HL-60 (cell line): ENCODE measurements around the gene TTC13.

ENCODE experiments used
- DNase-seq, 2 experiments: peaks; one replicate each; pipeline ENCODE4 v3.0.0-alpha.2; 2010 to 2020; ENCODE audit warnings: low read depth in 1 of 2, low spot score in 1 of 2
- H3K27ac ChIP-seq: fragments of 250-450 bp; sonication (Bioruptor Pico); replicated peaks from 2 replicates; pipeline ENCODE4 v1.5.1; 2020; ENCODE audit warnings: mild to moderate bottlenecking, moderate library complexity
- H3K27me3 ChIP-seq: fragments of 250-450 bp; sonication (Bioruptor Pico); 2 replicates; pipeline ENCODE4 v1.5.1; 2021; ENCODE audit warnings: mild to moderate bottlenecking, moderate library complexity; ENCODE audit not compliant: insufficient read depth, poor library complexity, severe bottlenecking
- H3K4me3 ChIP-seq: replicated peaks from 2 replicates; pipeline ENCODE4 v1.5.1; 2011; ENCODE audit warnings: mild to moderate bottlenecking, control low read depth, low read length; ENCODE audit not compliant: insufficient read depth
- GABPA ChIP-seq: IDR thresholded peaks from 2 replicates; pipeline ENCODE4 v1.6.1; 2012; ENCODE audit warnings: low read depth
- POLR2AphosphoS5 ChIP-seq: IDR thresholded peaks from 2 replicates; pipeline ENCODE4 v1.6.1; 2012; ENCODE audit warnings: low read depth
- SPI1 ChIP-seq: IDR thresholded peaks from 2 replicates; pipeline ENCODE4 v1.6.1; 2012; ENCODE audit warnings: low read depth, mild to moderate bottlenecking, borderline replicate concordance
- TF ChIP-seq, protein P1 (sequence below): IDR thresholded peaks from one replicate; pipeline ENCODE4 v1.5.1; 2011; ENCODE audit warnings: low read length, control low read depth, inconsistent platforms; ENCODE audit not compliant: insufficient read depth
- TF ChIP-seq, protein P2 (sequence below): IDR thresholded peaks from 2 replicates; pipeline ENCODE4 v1.6.1; 2012; ENCODE audit warnings: low read depth; ENCODE audit not compliant: insufficient replicate concordance

The TTC13 gene

DNA sequence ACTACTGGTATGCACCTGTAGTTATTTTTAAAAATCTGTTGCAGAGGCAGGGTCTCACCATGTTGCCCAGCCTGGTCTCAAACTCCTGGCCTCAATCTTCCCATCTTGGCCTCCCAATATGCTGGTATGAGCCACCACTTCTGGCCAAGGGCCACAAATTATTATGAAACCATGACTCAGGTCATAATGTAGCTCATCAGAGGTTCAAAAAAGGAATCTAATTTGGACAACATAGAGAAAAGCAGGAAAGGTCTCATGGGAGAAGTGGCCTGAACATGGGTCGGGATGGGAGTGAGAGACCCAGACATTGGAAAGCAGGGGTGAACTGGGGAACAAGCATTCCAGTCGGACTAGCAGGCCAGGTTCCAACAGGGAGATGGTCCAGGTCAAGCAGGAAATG, 65.2 kb downstream of the TTC13 start:
- Histone ChIP-seq H3K27ac (no peak overlapping the region), H3K4me3 (no peak overlapping the region), H3K27me3 (no peaks in the 10 kb centered on the region)
- DNase-seq = no peak
- TF ChIP-seq, protein P1, sequence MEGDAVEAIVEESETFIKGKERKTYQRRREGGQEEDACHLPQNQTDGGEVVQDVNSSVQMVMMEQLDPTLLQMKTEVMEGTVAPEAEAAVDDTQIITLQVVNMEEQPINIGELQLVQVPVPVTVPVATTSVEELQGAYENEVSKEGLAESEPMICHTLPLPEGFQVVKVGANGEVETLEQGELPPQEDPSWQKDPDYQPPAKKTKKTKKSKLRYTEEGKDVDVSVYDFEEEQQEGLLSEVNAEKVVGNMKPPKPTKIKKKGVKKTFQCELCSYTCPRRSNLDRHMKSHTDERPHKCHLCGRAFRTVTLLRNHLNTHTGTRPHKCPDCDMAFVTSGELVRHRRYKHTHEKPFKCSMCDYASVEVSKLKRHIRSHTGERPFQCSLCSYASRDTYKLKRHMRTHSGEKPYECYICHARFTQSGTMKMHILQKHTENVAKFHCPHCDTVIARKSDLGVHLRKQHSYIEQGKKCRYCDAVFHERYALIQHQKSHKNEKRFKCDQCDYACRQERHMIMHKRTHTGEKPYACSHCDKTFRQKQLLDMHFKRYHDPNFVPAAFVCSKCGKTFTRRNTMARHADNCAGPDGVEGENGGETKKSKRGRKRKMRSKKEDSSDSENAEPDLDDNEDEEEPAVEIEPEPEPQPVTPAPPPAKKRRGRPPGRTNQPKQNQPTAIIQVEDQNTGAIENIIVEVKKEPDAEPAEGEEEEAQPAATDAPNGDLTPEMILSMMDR = no peak
- TF ChIP-seq GABPA = no peak
- no peak for TF ChIP-seq SPI1
- TF ChIP-seq, protein P2, sequence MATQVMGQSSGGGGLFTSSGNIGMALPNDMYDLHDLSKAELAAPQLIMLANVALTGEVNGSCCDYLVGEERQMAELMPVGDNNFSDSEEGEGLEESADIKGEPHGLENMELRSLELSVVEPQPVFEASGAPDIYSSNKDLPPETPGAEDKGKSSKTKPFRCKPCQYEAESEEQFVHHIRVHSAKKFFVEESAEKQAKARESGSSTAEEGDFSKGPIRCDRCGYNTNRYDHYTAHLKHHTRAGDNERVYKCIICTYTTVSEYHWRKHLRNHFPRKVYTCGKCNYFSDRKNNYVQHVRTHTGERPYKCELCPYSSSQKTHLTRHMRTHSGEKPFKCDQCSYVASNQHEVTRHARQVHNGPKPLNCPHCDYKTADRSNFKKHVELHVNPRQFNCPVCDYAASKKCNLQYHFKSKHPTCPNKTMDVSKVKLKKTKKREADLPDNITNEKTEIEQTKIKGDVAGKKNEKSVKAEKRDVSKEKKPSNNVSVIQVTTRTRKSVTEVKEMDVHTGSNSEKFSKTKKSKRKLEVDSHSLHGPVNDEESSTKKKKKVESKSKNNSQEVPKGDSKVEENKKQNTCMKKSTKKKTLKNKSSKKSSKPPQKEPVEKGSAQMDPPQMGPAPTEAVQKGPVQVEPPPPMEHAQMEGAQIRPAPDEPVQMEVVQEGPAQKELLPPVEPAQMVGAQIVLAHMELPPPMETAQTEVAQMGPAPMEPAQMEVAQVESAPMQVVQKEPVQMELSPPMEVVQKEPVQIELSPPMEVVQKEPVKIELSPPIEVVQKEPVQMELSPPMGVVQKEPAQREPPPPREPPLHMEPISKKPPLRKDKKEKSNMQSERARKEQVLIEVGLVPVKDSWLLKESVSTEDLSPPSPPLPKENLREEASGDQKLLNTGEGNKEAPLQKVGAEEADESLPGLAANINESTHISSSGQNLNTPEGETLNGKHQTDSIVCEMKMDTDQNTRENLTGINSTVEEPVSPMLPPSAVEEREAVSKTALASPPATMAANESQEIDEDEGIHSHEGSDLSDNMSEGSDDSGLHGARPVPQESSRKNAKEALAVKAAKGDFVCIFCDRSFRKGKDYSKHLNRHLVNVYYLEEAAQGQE = no peak
- no peak for TF ChIP-seq POLR2AphosphoS5

DNA sequence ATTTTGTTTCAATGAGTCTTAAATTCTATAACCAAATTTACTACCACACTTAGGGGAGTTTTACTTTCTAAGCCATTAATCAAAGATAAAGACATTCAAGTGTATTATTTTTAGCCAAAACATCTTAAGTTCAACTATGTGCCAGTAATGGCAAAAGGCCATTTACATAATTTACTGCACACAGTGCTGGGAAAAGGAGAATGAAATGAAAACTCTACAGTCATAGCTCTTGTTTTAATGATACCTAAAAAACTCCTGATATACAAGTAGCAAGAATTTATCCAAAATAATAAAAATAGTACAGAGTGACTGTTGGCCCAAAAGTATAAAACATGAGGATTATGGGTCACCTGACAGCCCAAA, 67.9 kb downstream of the TTC13 start:
- no peaks in the 10 kb centered on the region for H3K27me3 ChIP-seq
- TF ChIP-seq SPI1 (no peak), POLR2AphosphoS5 (no peak), GABPA (no peak)
- TF ChIP-seq, protein P1 = no peak
- TF ChIP-seq, protein P2 = no peak
- DNase-seq = no peak
- no peak overlapping the region for H3K4me3 ChIP-seq
- no peak overlapping the region for H3K27ac ChIP-seq

DNA sequence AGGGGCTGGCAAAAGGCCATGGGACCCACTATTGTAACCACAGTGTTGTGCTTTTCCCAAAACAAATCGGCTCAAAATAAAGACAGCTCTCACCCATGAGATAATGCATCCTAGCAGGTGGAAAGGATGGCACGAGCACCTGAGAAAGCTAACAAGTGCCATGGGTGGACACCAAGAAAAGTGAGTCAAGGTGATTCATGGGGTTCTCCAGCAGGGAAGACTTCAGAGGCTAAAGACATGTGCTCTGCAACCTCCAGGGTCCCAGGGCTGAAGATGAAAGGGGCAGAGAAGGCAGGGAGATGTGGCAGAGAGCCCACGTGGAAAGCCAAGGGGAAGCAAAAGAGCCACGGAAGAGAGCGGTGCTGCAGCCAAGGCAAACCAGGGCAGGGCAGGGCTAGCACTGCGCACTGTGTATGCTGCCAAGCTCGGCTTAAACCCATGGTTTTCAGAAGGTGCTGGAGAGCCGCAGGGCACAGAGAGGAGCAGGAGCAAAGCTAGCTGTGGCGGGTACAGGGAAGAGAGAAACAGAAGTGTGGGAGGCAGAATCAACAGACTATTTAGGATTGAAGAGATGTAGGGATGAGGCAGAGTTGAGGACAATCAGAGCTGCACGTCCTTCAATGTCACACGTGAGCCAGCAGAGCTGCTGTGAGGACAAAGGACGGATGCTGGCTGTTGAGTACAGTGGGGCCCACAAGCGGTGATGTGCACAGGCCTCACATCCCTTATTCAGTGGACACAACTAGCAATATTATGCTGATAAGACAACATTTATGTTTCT, 68.5 kb downstream of the TTC13 start:
- TF ChIP-seq, protein P2 = no peak
- no peak for TF ChIP-seq POLR2AphosphoS5
- no peak for TF ChIP-seq GABPA
- no peak for TF ChIP-seq SPI1
- TF ChIP-seq, protein P1 = no peak
- Histone ChIP-seq H3K4me3 (no peak overlapping the region), H3K27me3 (no peaks in the 10 kb centered on the region), H3K27ac (no peak overlapping the region)
- no peak for DNase-seq
